MM.1S (cell line): ENCODE data around the gene GPS1.

Experiments
- DNase-seq: peaks from one replicate; pipeline ENCODE4 v3.0.0-alpha.2; 2015
- H2AFZ ChIP-seq: fragments of 300-600 bp; sonication (generic); 2 replicates; pipeline ENCODE4 v1.6.0; 2016; ENCODE audit warnings: antibody characterized with exemption, low read length
- H3F3A ChIP-seq: fragments of 300-600 bp; sonication (generic); 2 replicates; pipeline ENCODE4 v1.6.1; 2016; ENCODE audit warnings: mild to moderate bottlenecking, antibody characterized with exemption, low read length, moderate library complexity, mixed read lengths; ENCODE audit not compliant: insufficient read depth
- H3K27ac ChIP-seq: fragments of 300-600 bp; sonication (generic); 2 replicates; pipeline ENCODE4 v1.5.1; 2016; ENCODE audit warnings: mild to moderate bottlenecking, low read length
- H3K27me3 ChIP-seq: fragments of 300-600 bp; sonication (generic); replicated peaks from 2 replicates; pipeline ENCODE4 v1.6.0; 2016; ENCODE audit warnings: low read length; ENCODE audit not compliant: insufficient read depth
- H3K36me3 ChIP-seq: fragments of 300-600 bp; sonication (generic); replicated peaks from 2 replicates; pipeline ENCODE4 v1.6.1; 2016; ENCODE audit warnings: mild to moderate bottlenecking, low read length, mixed read lengths; ENCODE audit not compliant: insufficient read depth
- H3K4me1 ChIP-seq: fragments of 300-600 bp; sonication (generic); 2 replicates; pipeline ENCODE4 v1.6.1; 2016; ENCODE audit warnings: low read length, mixed read lengths
- H3K4me2 ChIP-seq: fragments of 300-600 bp; sonication (generic); 2 replicates; pipeline ENCODE4 v1.6.0; 2016; ENCODE audit warnings: low read depth, low read length
- H3K4me3 ChIP-seq: fragments of 300-600 bp; sonication (generic); 2 replicates; pipeline ENCODE4 v1.5.1; 2016; ENCODE audit warnings: low read length, mixed read lengths
- H3K79me2 ChIP-seq: fragments of 300-600 bp; sonication (generic); 2 replicates; pipeline ENCODE4 v1.6.1; 2016; ENCODE audit warnings: mixed run types, low read length, mixed read lengths
- H3K9ac ChIP-seq: fragments of 300-600 bp; sonication (generic); 2 replicates; pipeline ENCODE4 v1.6.1; 2016; ENCODE audit warnings: low read length, mixed read lengths
- H3K9me2 ChIP-seq: fragments of 300-600 bp; sonication (generic); replicated peaks from 2 replicates; pipeline ENCODE4 v1.6.1; 2016; ENCODE audit warnings: mild to moderate bottlenecking, low read length, mixed read lengths; ENCODE audit not compliant: insufficient read depth
- H3K9me3 ChIP-seq: fragments of 300-600 bp; sonication (generic); replicated peaks from 2 replicates; pipeline ENCODE4 v1.6.1; 2016; ENCODE audit warnings: mild to moderate bottlenecking, low read length, mixed read lengths; ENCODE audit not compliant: insufficient read depth
- H4K20me1 ChIP-seq: fragments of 300-600 bp; sonication (generic); 2 replicates; pipeline ENCODE4 v1.6.1; 2016; ENCODE audit warnings: mild to moderate bottlenecking, low read length, moderate library complexity, mixed read lengths; ENCODE audit not compliant: insufficient read depth
- EZH2 ChIP-seq: fragments of 300-600 bp; sonication (generic); optimal IDR thresholded peaks from 2 replicates; pipeline ENCODE3; 2017; ENCODE audit warnings: low read depth, mild to moderate bottlenecking, antibody characterized with exemption, low read length, mixed read lengths
- EZH2phosphoT487 ChIP-seq: fragments of 300-600 bp; sonication (generic); IDR thresholded peaks from 2 replicates; pipeline ENCODE4 v1.6.1; 2018; ENCODE audit warnings: antibody characterized with exemption, low read length
- TF ChIP-seq, protein P1 (sequence below): fragments of 300-600 bp; sonication (generic); IDR thresholded peaks from 2 replicates; pipeline ENCODE4 v1.5.1; 2016; ENCODE audit warnings: antibody characterized with exemption, low read length, mixed read lengths

GPS1 gene

DNA sequence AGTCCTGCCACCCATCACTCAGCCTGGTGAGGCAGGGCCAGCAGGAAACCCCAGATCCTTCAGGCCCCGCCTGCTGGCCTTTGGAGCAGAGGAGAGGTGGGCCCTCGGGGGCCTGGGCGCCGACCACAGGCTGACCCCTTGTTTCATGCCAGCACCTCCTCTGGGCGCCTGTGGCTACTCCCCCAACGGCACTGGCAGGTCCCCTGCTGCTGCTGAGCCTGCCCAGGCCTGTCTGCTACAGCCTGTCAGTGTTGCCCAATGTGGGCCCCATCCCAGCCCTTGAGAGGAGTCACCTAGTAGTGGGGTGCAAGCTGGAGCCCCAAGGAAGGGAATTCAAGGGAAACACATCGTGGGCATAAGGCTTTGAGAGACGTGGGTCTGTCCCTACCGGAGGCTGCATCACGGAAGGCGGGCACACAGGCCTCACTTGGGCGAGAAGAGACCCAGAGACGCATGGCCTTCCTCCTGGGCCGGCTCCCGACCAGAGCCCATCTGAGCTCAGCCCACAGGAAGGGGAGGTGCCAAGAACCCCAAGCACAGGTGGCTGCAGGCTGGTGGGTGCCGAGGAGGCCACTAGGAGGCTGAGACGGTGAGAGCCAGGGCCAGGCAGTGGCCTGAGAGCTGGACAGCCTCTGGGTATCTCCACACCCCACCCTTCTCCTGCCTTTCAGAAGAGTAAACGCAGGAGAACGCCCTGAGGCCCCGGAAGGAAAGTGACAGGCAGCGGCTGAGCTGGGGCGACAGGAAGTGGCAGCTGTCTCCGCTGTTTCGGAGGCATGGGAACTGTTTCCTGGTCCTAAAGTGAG is 54.4 kb downstream of the GPS1 start:
- peak overlapping the region; percentile 71 for H3K4me2 ChIP-seq
- H3K9ac ChIP-seq = peak overlapping the region; percentile 76
- peaks cover 12% of the 10 kb centered on the region for H3K4me1 ChIP-seq
- no peaks in the 10 kb centered on the region for H3K36me3 ChIP-seq
- peak overlapping the region; percentile 69 for H3K4me3 ChIP-seq
- H3K27ac ChIP-seq = peak overlapping the region; percentile 63; the same call in 1 of the 2 replicates
- no peak for TF ChIP-seq EZH2phosphoT487
- TF ChIP-seq, protein P1, sequence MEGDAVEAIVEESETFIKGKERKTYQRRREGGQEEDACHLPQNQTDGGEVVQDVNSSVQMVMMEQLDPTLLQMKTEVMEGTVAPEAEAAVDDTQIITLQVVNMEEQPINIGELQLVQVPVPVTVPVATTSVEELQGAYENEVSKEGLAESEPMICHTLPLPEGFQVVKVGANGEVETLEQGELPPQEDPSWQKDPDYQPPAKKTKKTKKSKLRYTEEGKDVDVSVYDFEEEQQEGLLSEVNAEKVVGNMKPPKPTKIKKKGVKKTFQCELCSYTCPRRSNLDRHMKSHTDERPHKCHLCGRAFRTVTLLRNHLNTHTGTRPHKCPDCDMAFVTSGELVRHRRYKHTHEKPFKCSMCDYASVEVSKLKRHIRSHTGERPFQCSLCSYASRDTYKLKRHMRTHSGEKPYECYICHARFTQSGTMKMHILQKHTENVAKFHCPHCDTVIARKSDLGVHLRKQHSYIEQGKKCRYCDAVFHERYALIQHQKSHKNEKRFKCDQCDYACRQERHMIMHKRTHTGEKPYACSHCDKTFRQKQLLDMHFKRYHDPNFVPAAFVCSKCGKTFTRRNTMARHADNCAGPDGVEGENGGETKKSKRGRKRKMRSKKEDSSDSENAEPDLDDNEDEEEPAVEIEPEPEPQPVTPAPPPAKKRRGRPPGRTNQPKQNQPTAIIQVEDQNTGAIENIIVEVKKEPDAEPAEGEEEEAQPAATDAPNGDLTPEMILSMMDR = peak; percentile 66
- peak overlapping the region; percentile 75 for H2AFZ ChIP-seq
- no peaks in the 10 kb centered on the region for H3K9me3 ChIP-seq
- peak; percentile 86 for DNase-seq
- peaks cover 6% of the 10 kb centered on the region; the same call in 1 of the 2 replicates for H3F3A ChIP-seq
- H4K20me1 ChIP-seq = no peaks in the 10 kb centered on the region
- H3K79me2 ChIP-seq = peaks cover 15% of the 10 kb centered on the region
- H3K9me2 ChIP-seq = no peaks in the 10 kb centered on the region
- no peaks in the 10 kb centered on the region for H3K27me3 ChIP-seq

DNA sequence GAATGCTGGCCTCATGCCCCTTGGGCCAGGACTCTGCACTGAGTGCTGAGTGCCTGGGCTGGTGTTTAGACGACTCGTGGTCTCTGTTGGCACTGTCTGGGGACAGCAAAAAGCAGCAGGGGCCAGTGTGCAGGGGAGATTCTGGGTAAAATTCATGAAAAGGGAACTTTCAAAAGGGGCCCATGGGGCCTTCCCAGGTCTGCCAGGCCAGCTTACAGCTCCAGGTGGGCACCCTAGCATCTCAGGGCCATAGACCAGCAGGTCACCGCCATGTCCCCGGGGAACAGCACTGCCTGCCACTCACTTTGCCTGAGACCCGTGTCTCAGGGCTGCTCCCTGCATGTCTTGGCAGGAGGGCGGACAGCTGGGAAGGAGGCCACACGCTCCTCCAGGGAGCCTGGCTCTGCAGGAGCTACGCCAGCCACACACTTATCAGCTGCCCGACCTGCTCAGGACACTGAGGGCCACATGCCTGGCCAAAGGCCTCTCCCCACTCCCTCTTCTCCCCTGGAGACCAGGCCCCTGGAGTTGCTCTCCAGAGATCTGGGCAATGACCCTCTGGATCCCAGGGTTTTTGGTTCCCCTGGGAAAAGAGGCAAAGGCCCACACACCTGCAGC is 55.1 kb downstream of the GPS1 start:
- Histone ChIP-seq H3K4me1 (peaks cover 12% of the 10 kb centered on the region), H3K9me3 (no peaks in the 10 kb centered on the region), H3K27me3 (no peaks in the 10 kb centered on the region), H3K9ac (peak overlapping the region; percentile 76), H3K27ac (peak overlapping the region; percentile 63; the same call in 1 of the 2 replicates), H3K79me2 (peaks cover 15% of the 10 kb centered on the region), H3K4me3 (peak overlapping the region; percentile 69), H3K9me2 (no peaks in the 10 kb centered on the region), H3F3A (peaks cover 6% of the 10 kb centered on the region; the same call in 1 of the 2 replicates), H3K36me3 (no peaks in the 10 kb centered on the region), H4K20me1 (no peaks in the 10 kb centered on the region), H3K4me2 (peak overlapping the region; percentile 71), H2AFZ (peak overlapping the region; percentile 75)
- no peak for DNase-seq
- TF ChIP-seq EZH2phosphoT487 (no peak), EZH2 (no peak)
- TF ChIP-seq, protein P1 = no peak
